A673 (cell line): ENCODE data around the gene NBEA. TPM values are rescaled to one million over a fixed set of nuclear protein-coding genes. Genes with fewer than 3 reads are reported as not detected.
A peak's percentile ranks its signal among the peaks of the same experiment; 100 is the strongest.

Experiments used
- BruUV-seq: library from RNA; stranded (reverse); fragments of 400-500 nt; replicated peaks from 2 replicates; lab custom pipeline; 2021; lab: Mats Ljungman, UMichigan
- CTCF ChIA-PET: fragments of 300-600 bp; sonication (Branson Sonifier 250); formaldehyde crosslinking; loops from one replicate; lab custom pipeline; 2022; ENCODE audit warnings: antibody characterized with exemption; lab: Charles Lee
- POLR2A ChIA-PET: fragments of 300-600 bp; sonication (Branson Sonifier 250); formaldehyde crosslinking; loops from one replicate; lab custom pipeline; 2022; ENCODE audit warnings: antibody characterized with exemption; ENCODE audit not compliant: low non-redundant PET; lab: Charles Lee
- DNase-seq: peaks from one replicate; pipeline ENCODE4 v3.0.0-alpha.2; 2015; ENCODE audit warnings: low spot score
- H3K27ac ChIP-seq: fragments of 200-600 bp; sonication (generic); 2 replicates; pipeline ENCODE4 v1.5.1; 2016; ENCODE audit warnings: mixed run types, low read depth, mild to moderate bottlenecking, mixed read lengths, antibody characterized with exemption, low read length; ENCODE audit not compliant: poor library complexity, severe bottlenecking
- H3K27me3 ChIP-seq: fragments of 200-600 bp; sonication (generic); replicated peaks from 2 replicates; pipeline ENCODE4 v1.6.1; 2017; ENCODE audit warnings: mixed run types, low read depth, mild to moderate bottlenecking, mixed read lengths, antibody characterized with exemption, low read length; ENCODE audit not compliant: insufficient read depth, poor library complexity
- H3K36me3 ChIP-seq: fragments of 200-600 bp; sonication (generic); 2 replicates; pipeline ENCODE4 v1.6.1; 2016; ENCODE audit warnings: mixed run types, mild to moderate bottlenecking, mixed read lengths, antibody characterized with exemption, low read length; ENCODE audit not compliant: insufficient read depth, poor library complexity, severe bottlenecking
- H3K4me1 ChIP-seq: fragments of 200-600 bp; sonication (generic); 2 replicates; pipeline ENCODE4 v1.6.1; 2017; ENCODE audit warnings: mixed run types, mild to moderate bottlenecking, mixed read lengths, antibody characterized with exemption, low read length; ENCODE audit not compliant: insufficient read depth, poor library complexity, severe bottlenecking
- H3K4me3 ChIP-seq: fragments of 200-600 bp; sonication (generic); 2 replicates; pipeline ENCODE4 v1.5.1; 2016; ENCODE audit warnings: low read depth, mixed run types, mild to moderate bottlenecking, mixed read lengths, low read length; ENCODE audit not compliant: poor library complexity, severe bottlenecking
- H3K9me3 ChIP-seq: fragments of 200-600 bp; sonication (generic); 2 replicates; pipeline ENCODE4 v1.6.1; 2016; ENCODE audit warnings: mixed run types, low read depth, mild to moderate bottlenecking, mixed read lengths, antibody characterized with exemption, low read length; ENCODE audit not compliant: poor library complexity, severe bottlenecking
- EZH2 ChIP-seq: fragments of 200-600 bp; sonication (generic); IDR thresholded peaks from 2 replicates; pipeline ENCODE4 v1.6.1; 2017; ENCODE audit warnings: borderline replicate concordance, low read depth, mild to moderate bottlenecking, mixed read lengths, antibody characterized with exemption, low read length; ENCODE audit not compliant: poor library complexity, severe bottlenecking
- intact Hi-C: fragments of 100-400 bp; cut with micrococcal nuclease; formaldehyde crosslinking; loops from one replicate; pipeline ENCODE4 v1.10.0; 2022; ENCODE audit not compliant: unreplicated experiment
- total RNA-seq: library from RNA; stranded (reverse); gene quantifications from 2 replicates; pipeline ENCODE4 v1.2.3, GENCODE V29; 2021
- TF ChIP-seq, protein P1 (sequence below): fragments of 300-800, 200-600 bp; sonication (generic); conservative IDR thresholded peaks from 2 replicates; pipeline ENCODE4 v1.5.1; 2017; ENCODE audit warnings: low read depth, mild to moderate bottlenecking, antibody characterized with exemption, low read length, moderate library complexity, mixed read lengths

Gene NBEA
- total RNA-seq, 1 experiment from 2014 or later: 4.2 TPM

DNA sequence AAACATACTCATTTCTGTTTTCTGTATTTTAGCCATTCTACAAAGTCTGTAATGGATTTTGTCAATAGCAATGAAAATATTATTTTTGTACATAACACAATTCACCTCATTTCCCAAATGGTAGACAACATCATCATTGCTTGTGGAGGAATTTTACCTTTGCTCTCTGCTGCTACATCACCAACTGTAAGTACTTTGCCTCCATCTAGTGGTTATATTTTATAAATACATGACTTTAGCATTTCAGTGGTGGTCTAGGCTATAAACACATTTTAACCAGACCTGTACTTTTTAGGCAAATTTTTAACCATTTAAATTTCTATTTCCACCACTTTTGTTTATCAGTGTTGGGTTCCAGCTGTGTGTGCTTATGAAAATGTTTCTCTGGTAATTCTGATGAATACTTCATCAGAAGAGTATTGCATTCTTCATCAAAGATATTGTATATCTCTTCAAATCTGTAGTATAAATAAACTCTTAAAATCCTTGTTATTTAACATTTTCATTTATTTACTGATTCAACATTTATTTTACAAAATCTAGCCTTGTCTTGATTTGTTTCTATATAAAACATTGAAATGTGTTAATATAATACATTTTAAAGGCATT lies 222.4 kb downstream of the NBEA start:
- intact Hi-C loops: loop anchor here (2.0 to 10.0 kb wide), 3 partner anchors 798 to 1234 kb away; no protein-coding TSS in a partner anchor
- H3K4me3 ChIP-seq: no peak overlapping the region
- H3K9me3 ChIP-seq: no peaks in the 10 kb centered on the region
- CTCF ChIA-PET: no interaction called here
- H3K4me1 ChIP-seq: no peaks in the 10 kb centered on the region
- BruUV-seq: no TSS peak
- POLR2A ChIA-PET: no interaction called here
- no peak for TF ChIP-seq EZH2
- TF ChIP-seq, protein P1, sequence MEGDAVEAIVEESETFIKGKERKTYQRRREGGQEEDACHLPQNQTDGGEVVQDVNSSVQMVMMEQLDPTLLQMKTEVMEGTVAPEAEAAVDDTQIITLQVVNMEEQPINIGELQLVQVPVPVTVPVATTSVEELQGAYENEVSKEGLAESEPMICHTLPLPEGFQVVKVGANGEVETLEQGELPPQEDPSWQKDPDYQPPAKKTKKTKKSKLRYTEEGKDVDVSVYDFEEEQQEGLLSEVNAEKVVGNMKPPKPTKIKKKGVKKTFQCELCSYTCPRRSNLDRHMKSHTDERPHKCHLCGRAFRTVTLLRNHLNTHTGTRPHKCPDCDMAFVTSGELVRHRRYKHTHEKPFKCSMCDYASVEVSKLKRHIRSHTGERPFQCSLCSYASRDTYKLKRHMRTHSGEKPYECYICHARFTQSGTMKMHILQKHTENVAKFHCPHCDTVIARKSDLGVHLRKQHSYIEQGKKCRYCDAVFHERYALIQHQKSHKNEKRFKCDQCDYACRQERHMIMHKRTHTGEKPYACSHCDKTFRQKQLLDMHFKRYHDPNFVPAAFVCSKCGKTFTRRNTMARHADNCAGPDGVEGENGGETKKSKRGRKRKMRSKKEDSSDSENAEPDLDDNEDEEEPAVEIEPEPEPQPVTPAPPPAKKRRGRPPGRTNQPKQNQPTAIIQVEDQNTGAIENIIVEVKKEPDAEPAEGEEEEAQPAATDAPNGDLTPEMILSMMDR: peak; percentile 66
- no peak overlapping the region for H3K27ac ChIP-seq
- no peaks in the 10 kb centered on the region for H3K36me3 ChIP-seq
- no peaks in the 10 kb centered on the region for H3K27me3 ChIP-seq
- DNase-seq: peak; percentile 57

DNA sequence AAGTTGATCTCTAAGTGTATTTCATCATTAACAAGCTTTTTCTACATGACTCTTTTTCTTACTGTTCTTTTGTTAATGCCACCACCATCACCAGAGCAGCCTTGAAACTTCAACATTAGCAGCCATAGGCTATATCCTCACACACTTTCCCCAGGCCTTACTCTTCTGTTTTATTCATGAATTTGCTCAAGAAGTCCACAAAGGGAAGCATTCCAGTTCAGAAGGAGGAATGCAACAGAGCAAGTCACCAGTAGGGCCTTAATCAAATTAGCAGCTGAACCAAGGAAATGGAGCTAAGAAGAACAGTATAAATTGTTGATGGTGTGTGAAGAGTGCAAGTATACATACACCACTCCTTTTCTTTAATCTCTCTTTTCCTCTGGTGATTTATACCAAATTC lies 223.1 kb downstream of the NBEA start:
- H3K27me3 ChIP-seq: no peaks in the 10 kb centered on the region
- no peak overlapping the region for H3K4me3 ChIP-seq
- TF ChIP-seq, protein P1: no peak
- TF ChIP-seq EZH2: no peak
- H3K4me1 ChIP-seq: no peaks in the 10 kb centered on the region
- intact Hi-C loops: loop anchor here (2.0 to 10.0 kb wide), 2 partner anchors 1090 to 1234 kb away; no protein-coding TSS in a partner anchor
- no peaks in the 10 kb centered on the region for H3K9me3 ChIP-seq
- BruUV-seq: no TSS peak
- POLR2A ChIA-PET: interaction anchor here (0.5 kb wide), 1 partner anchor 1543 kb away, joined by 3 read pairs; no protein-coding TSS in a partner anchor
- DNase-seq: peak; percentile 18
- no peak overlapping the region for H3K27ac ChIP-seq
- CTCF ChIA-PET: no interaction called here
- no peaks in the 10 kb centered on the region for H3K36me3 ChIP-seq

DNA sequence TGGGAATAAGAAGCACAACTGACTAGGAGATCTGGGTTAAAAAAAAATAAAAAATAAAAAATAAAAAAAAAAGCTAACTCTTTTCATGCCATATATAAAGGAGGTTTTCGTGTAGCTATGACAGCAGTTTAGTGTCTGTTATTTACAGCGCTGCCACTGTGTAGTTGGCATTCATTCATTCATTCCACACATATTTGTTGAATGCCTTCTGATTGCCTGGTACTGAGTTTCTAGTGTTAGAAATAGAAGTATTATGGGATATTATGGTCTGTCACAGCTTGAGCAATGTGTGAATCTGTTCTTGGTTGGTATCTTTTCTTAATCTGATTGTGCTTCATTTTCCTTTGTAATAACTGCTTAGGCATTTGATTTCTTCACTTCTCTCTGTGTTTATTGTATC lies 237.4 kb downstream of the NBEA start:
- DNase-seq: peak; percentile 37
- no peak overlapping the region for H3K4me3 ChIP-seq
- BruUV-seq: no TSS peak
- no peaks in the 10 kb centered on the region for H3K9me3 ChIP-seq
- no peaks in the 10 kb centered on the region for H3K27me3 ChIP-seq
- POLR2A ChIA-PET: no interaction called here
- H3K4me1 ChIP-seq: no peaks in the 10 kb centered on the region
- CTCF ChIA-PET: no interaction called here
- intact Hi-C loops: no loop called here
- TF ChIP-seq, protein P1: no peak
- TF ChIP-seq EZH2: no peak
- no peak overlapping the region for H3K27ac ChIP-seq
- H3K36me3 ChIP-seq: no peaks in the 10 kb centered on the region
